Mesenchymal stem cell (in vitro differentiated cells and primary cell): Measurements from ENCODE around the gene LENG1.

Source experiments
- DNase-seq: peaks from one replicate; pipeline ENCODE4 v3.0.0-alpha.2; 2013
- H2AFZ ChIP-seq: one replicate; pipeline ENCODE4 v1.6.1; 2013; ENCODE audit warnings: low read depth, mild to moderate bottlenecking, control low read depth, inconsistent platforms, low read length, moderate library complexity
- H2AK5ac ChIP-seq: 2 replicates; pipeline ENCODE4 v1.6.1; 2013; ENCODE audit warnings: low read length, moderate library complexity, mild to moderate bottlenecking, inconsistent platforms; ENCODE audit not compliant: severe bottlenecking
- H2BK120ac ChIP-seq: one replicate; pipeline ENCODE4 v1.6.1; 2013; ENCODE audit warnings: low read depth, mild to moderate bottlenecking, inconsistent platforms, low read length, moderate library complexity
- H2BK12ac ChIP-seq, 2 experiments: one replicate each; pipeline ENCODE4 v1.6.1; 2013; ENCODE audit warnings: inconsistent platforms in 2 of 2, low read length in 2 of 2, mild to moderate bottlenecking in 2 of 2, moderate library complexity in 2 of 2, control low read depth in 1 of 2
- H2BK15ac ChIP-seq: one replicate; pipeline ENCODE4 v1.6.1; 2013; ENCODE audit warnings: mild to moderate bottlenecking, low read depth, inconsistent platforms; ENCODE audit not compliant: poor library complexity, severe bottlenecking
- H2BK5ac ChIP-seq: 2 replicates; pipeline ENCODE4 v1.6.1; 2013; ENCODE audit warnings: low read depth, mild to moderate bottlenecking, low read length, control low read depth, inconsistent platforms; ENCODE audit not compliant: poor library complexity, severe bottlenecking
- H3K14ac ChIP-seq, 2 experiments: one replicate each; pipeline ENCODE4 v1.6.1; 2013; ENCODE audit warnings: inconsistent platforms in 2 of 2, low read length in 2 of 2, control low read depth in 1 of 2, mild to moderate bottlenecking in 1 of 2, moderate library complexity in 1 of 2
- H3K18ac ChIP-seq, 2 experiments: one replicate each; pipeline ENCODE4 v1.6.1; 2013; ENCODE audit warnings: inconsistent platforms in 2 of 2, low read length in 2 of 2, control low read depth in 1 of 2, low read depth in 1 of 2, mild to moderate bottlenecking in 1 of 2
- H3K23ac ChIP-seq, 2 experiments: one replicate each; pipeline ENCODE4 v1.6.1; 2013; ENCODE audit warnings: inconsistent platforms in 2 of 2, low read length in 2 of 2, mild to moderate bottlenecking in 2 of 2, moderate library complexity in 2 of 2, control low read depth in 1 of 2
- H3K27ac ChIP-seq: 2 replicates; pipeline ENCODE4 v1.5.1; 2013; ENCODE audit warnings: mild to moderate bottlenecking, moderate library complexity, low read length, control low read depth, inconsistent platforms; ENCODE audit not compliant: poor library complexity, severe bottlenecking
- H3K27me3 ChIP-seq, 2 experiments: 2 replicates each; pipeline versions ENCODE4 v1.6.1 to v1.7.0; 2013; ENCODE audit warnings: low read length in 2 of 2, mild to moderate bottlenecking in 2 of 2, moderate library complexity in 2 of 2, control low read depth in 1 of 2, inconsistent platforms in 1 of 2; ENCODE audit not compliant: control insufficient read depth in 1 of 2, insufficient read depth in 1 of 2
- H3K36me3 ChIP-seq, 2 experiments: 2 replicates each; pipeline versions ENCODE4 v1.6.1 to v1.7.0; 2013; ENCODE audit warnings: low read length in 2 of 2, control low read depth in 1 of 2, inconsistent platforms in 1 of 2, low read depth in 1 of 2, mild to moderate bottlenecking in 1 of 2; ENCODE audit not compliant: insufficient read depth in 2 of 2, control insufficient read depth in 1 of 2
- H3K4ac ChIP-seq, 2 experiments: one replicate each; pipeline ENCODE4 v1.6.1; 2013; ENCODE audit warnings: inconsistent platforms in 2 of 2, low read length in 2 of 2, mild to moderate bottlenecking in 2 of 2, moderate library complexity in 2 of 2, control low read depth in 1 of 2, low read depth in 1 of 2
- H3K4me1 ChIP-seq: 2 replicates; pipeline ENCODE4 v1.6.1; 2013; ENCODE audit warnings: low read depth, low read length, control low read depth; ENCODE audit not compliant: control insufficient read depth, insufficient read depth
- H3K4me2 ChIP-seq: 2 replicates; pipeline ENCODE4 v1.6.1; 2013; ENCODE audit warnings: low read length, mild to moderate bottlenecking, inconsistent platforms; ENCODE audit not compliant: poor library complexity, severe bottlenecking
- H3K4me3 ChIP-seq, 2 experiments: 2 replicates each; pipeline versions ENCODE4 v1.5.1 to v1.7.0; 2013; ENCODE audit warnings: low read length in 2 of 2, mild to moderate bottlenecking in 2 of 2, control low read depth in 1 of 2, low read depth in 1 of 2; ENCODE audit not compliant: insufficient read depth in 1 of 2
- H3K79me1 ChIP-seq: replicated peaks from 2 replicates; pipeline ENCODE4 v1.6.1; 2013; ENCODE audit warnings: mild to moderate bottlenecking, control low read depth, low read length, inconsistent platforms; ENCODE audit not compliant: poor library complexity, severe bottlenecking
- H3K9ac ChIP-seq: 2 replicates; pipeline ENCODE4 v1.7.0; 2013; ENCODE audit warnings: mild to moderate bottlenecking, low read length, moderate library complexity
- H3K9me3 ChIP-seq: 2 replicates; pipeline ENCODE4 v1.7.0; 2013; ENCODE audit warnings: mild to moderate bottlenecking, low read length; ENCODE audit not compliant: control insufficient read depth
- H4K8ac ChIP-seq: one replicate; pipeline ENCODE4 v1.6.1; 2013; ENCODE audit warnings: inconsistent platforms, mild to moderate bottlenecking, low read length, moderate library complexity
- H4K91ac ChIP-seq: one replicate; pipeline ENCODE4 v1.6.1; 2013; ENCODE audit warnings: mild to moderate bottlenecking, low read length, inconsistent platforms
- WGBS: methylation state at CpG from one replicate; pipeline ENCODE4 v1.1.7; 2013; ENCODE audit warnings: mixed read lengths; 5-methylcytosine and 5-hydroxymethylcytosine counted together

The LENG1 gene

GRCh38 chr19:54138489-54139256 is 20.8 kb downstream of the LENG1 start:
- Histone ChIP-seq H2BK5ac (no peak overlapping the region), H3K9ac (peak overlapping the region; percentile 95), H3K9me3 (no peaks in the 10 kb centered on the region), H2BK120ac (no peak overlapping the region), H4K8ac (no peak overlapping the region), H2AFZ (no peak overlapping the region), H3K36me3 (peaks cover 33% of the 10 kb centered on the region in 2 experiments), H3K4me2 (peak overlapping the region; percentile 75), H3K4me3 (peak overlapping the region; percentile 84 to 85), H3K4ac (no peak overlapping the region), H3K18ac (no peak overlapping the region), H3K4me1 (peaks cover 36% of the 10 kb centered on the region), H2BK15ac (no peak overlapping the region), H3K23ac (no peak overlapping the region), H2BK12ac (no peak overlapping the region), H3K79me1 (peaks cover 2% of the 10 kb centered on the region), H2AK5ac (no peak overlapping the region), H3K27ac (no peak overlapping the region), H3K14ac (no peak overlapping the region), H4K91ac (no peak overlapping the region), H3K27me3 (no peaks in the 10 kb centered on the region)
- DNase-seq, result no peak
- 49% methylated on average over 21 of the region's 31 CpGs for WGBS

DNA sequence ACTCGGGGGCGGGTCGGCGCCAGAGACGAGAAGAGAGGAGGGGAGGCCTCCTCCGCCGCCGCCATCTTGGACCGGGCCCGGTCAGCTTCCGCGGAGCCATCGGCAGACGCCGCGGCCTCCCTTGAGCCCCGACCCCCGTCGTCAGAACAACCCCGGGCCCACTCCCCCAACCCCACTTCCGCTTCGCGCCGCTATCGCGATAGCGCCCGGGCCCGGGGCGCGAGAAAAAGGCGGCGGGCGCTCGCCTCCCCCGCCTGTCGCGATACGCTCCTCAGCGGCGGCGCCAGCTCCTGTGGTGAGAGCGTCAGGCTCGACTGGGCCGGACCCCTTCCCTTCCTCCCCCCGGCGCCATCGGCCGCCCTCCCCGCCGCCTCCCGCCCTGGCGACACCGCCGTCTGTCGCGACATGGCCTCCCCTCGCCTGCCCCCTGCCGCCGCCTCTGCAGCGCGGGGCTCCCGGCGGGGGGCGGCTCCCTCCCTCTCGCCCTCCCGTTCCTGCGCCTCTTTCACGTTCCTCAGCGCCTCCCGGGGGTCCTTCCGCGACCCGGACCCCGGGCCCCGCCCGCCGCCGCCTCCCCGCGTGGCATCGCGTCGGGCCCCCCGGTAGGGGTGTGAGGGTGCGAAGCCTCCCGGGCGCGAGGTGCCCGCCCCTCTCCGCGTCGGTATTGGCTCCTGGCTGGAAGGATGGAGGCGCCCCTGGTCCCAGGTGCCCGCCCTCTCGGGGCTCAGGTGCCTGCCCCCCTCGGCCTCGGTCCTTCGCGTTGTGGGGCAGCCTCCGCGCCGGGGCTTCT is 21.6 kb downstream of the LENG1 start, which contains the start of gene CNOT3:
TSS of gene CNOT3 (plus strand) at position 64 of the 790 bp plus-strand sequence. CDS start 5,217 bp downstream, outside the sequence.
- Histone ChIP-seq H3K4me3 (peak within 1 kb of the TSS; percentile 84 to 85), H3K18ac (peak within 1 kb of the TSS; percentile 67 to 77), H4K8ac (peak within 1 kb of the TSS; percentile 81), H2AK5ac (no peak within 1 kb of the TSS), H3K27ac (peak within 1 kb of the TSS; percentile 9), H2AFZ (peak within 1 kb of the TSS; percentile 39), H3K9ac (peak within 1 kb of the TSS; percentile 95), H2BK5ac (peak within 1 kb of the TSS; percentile 93), H4K91ac (peak within 1 kb of the TSS; percentile 92), H3K27me3 (no peaks in the 10 kb centered on the region), H3K4me1 (peaks cover 34% of the 10 kb centered on the region), H3K79me1 (no peaks in the 10 kb centered on the region), H2BK120ac (peak within 1 kb of the TSS; percentile 81), H3K9me3 (no peaks in the 10 kb centered on the region), H3K14ac (peak within 1 kb of the TSS in 1 of 2 experiments; percentile 90), H3K4me2 (peak within 1 kb of the TSS; percentile 88), H2BK12ac (no peak within 1 kb of the TSS), H2BK15ac (peak within 1 kb of the TSS; percentile 32), H3K4ac (peak within 1 kb of the TSS in 1 of 2 experiments; percentile 88), H3K23ac (peak within 1 kb of the TSS; percentile 10 to 20), H3K36me3 (peaks cover 25 to 28% of the 10 kb centered on the region in 2 experiments)
- 2% methylated on average over 69 of the region's 103 CpGs for WGBS
- no peak for DNase-seq

- Histone ChIP-seq H2AFZ (peak overlapping the region; percentile 39), H2BK120ac (no peak overlapping the region), H2BK12ac (no peak overlapping the region), H3K27ac (peak overlapping the region; percentile 9), H2BK5ac (no peak overlapping the region), H3K9ac (peak overlapping the region; percentile 95), H4K91ac (no peak overlapping the region), H4K8ac (no peak overlapping the region), H3K18ac (no peak overlapping the region), H3K79me1 (no peaks in the 10 kb centered on the region), H3K4me2 (peak overlapping the region; percentile 88), H3K4ac (no peak overlapping the region), H3K14ac (no peak overlapping the region), H3K4me1 (peaks cover 28% of the 10 kb centered on the region), H3K23ac (no peak overlapping the region), H2BK15ac (no peak overlapping the region), H3K4me3 (peak overlapping the region; percentile 45 to 84), H3K9me3 (no peaks in the 10 kb centered on the region), H3K36me3 (peaks cover 17 to 26% of the 10 kb centered on the region in 2 experiments), H3K27me3 (no peaks in the 10 kb centered on the region), H2AK5ac (no peak overlapping the region)
- DNase-seq, result peak; percentile 100
- under 1% methylated on average over 40 of the region's 46 CpGs for WGBS
Observed at GRCh38 chr19:54136864-54137698, 22.4 kb downstream of the LENG1 start.
